ENCODE results near the gene PAK3.

GRCh38 chrX:111191598-111191997, 95.6 kb downstream of the PAK3 start:
- TF ChIP-seq POLR2A (IDR thresholded peaks at IDR 0.05; ENCODE audit: extremely low read depth, insufficient read length) = no peak
- TF ChIP-seq MAX (IDR thresholded peaks at IDR 0.05; ENCODE audit: low read depth, low read length) = no peak
- no peak for TF ChIP-seq CTCF (IDR thresholded peaks at IDR 0.05; ENCODE audit: low read depth, low read length)

All from NB4 (cell line).